SJSA1 (cell line): ENCODE measurements around the gene KCNJ6. TPM values are rescaled to one million over a fixed set of nuclear protein-coding genes. Genes with fewer than 3 reads are reported as not detected.
A peak's percentile ranks its signal among the peaks of the same experiment; 100 is the strongest.
"Not testable (repeated sequence)": the region's sequence is repeated elsewhere in the genome, so short reads cannot be mapped to it uniquely, and the experiment has no call there.

ENCODE experiments used
- DNase-seq, 2 experiments: peaks; one replicate each; pipeline ENCODE4 v3.0.0-alpha.2; 2015 to 2020; ENCODE audit warnings: low spot score in 2 of 2, low read depth in 1 of 2
- H3K27ac ChIP-seq: fragments of 250-450 bp; sonication (Bioruptor Pico); 2 replicates; pipeline ENCODE4 v1.5.1; 2020; ENCODE audit warnings: mild to moderate bottlenecking, moderate library complexity
- H3K27me3 ChIP-seq: fragments of 250-450 bp; sonication (Bioruptor Pico); replicated peaks from 2 replicates; pipeline ENCODE4 v1.5.1; 2020; ENCODE audit warnings: mild to moderate bottlenecking, moderate library complexity
- H3K36me3 ChIP-seq: fragments of 250-450 bp; sonication (Bioruptor Pico); 2 replicates; pipeline ENCODE4 v1.5.1; 2020; ENCODE audit warnings: mild to moderate bottlenecking
- H3K4me1 ChIP-seq: fragments of 250-450 bp; sonication (Bioruptor Pico); replicated peaks from 2 replicates; pipeline ENCODE4 v1.6.1; 2021; ENCODE audit warnings: mild to moderate bottlenecking
- H3K4me3 ChIP-seq: fragments of 250-450 bp; sonication (Bioruptor Pico); 2 replicates; pipeline ENCODE4 v1.5.1; 2020; ENCODE audit warnings: mild to moderate bottlenecking
- H3K9me3 ChIP-seq: fragments of 250-450 bp; sonication (Bioruptor Pico); replicated peaks from 2 replicates; pipeline ENCODE4 v1.5.1; 2020; ENCODE audit warnings: mild to moderate bottlenecking
- total RNA-seq: library from RNA; depleted of rRNA; stranded (reverse); fragments of >200 nt; shearing (Covaris generic); gene quantifications from 2 replicates; pipeline ENCODE4 v1.2.3, GENCODE V29; 2014

Gene KCNJ6
- total RNA-seq, 1 experiment from 2014 or later, result 0.24 TPM

DNA sequence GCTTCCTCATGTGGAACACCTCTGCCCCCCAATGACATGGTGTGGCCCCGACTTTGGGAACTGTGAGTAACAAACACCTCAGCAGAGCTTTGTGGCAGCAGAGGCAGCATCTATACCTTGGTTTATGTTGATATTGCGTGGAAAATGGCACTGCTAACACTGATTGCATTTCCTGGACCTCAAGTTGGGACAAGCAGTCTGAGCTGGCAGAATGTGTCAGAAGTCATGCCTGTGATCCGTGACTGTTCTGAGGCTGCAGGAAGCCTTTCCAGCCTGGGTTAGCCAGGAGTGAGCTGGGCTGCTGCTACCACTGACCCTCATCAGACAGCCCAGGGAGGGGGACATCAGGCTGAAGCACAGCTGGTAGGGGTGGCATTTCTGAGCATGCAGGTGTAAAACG lies 268.5 kb downstream of the KCNJ6 start:
- no peak for DNase-seq
- no peaks in the 10 kb centered on the region for H3K36me3 ChIP-seq
- H3K4me1 ChIP-seq, result no peaks in the 10 kb centered on the region
- no peak overlapping the region for H3K4me3 ChIP-seq
- H3K27ac ChIP-seq, result no peak overlapping the region
- H3K27me3 ChIP-seq, result peaks cover 10% of the 10 kb centered on the region; the same call in 1 of the 2 replicates
- no peaks in the 10 kb centered on the region for H3K9me3 ChIP-seq

- not testable (repeated sequence) for H3K4me1 ChIP-seq, H3K27ac ChIP-seq, H3K9me3 ChIP-seq, H3K27me3 ChIP-seq, H3K36me3 ChIP-seq, DNase-seq, H3K4me3 ChIP-seq
These were observed 269.5 kb downstream of the KCNJ6 start for GRCh38 chr21:37646761-37647160.

GRCh38 chr21:37645848-37646247 lies 270.4 kb downstream of the KCNJ6 start:
- Histone ChIP-seq H3K4me1 (peaks cover 6% of the 10 kb centered on the region), H3K27ac (no peak overlapping the region), H3K27me3 (no peaks in the 10 kb centered on the region), H3K9me3 (no peaks in the 10 kb centered on the region), H3K4me3 (no peak overlapping the region), H3K36me3 (no peaks in the 10 kb centered on the region)
- DNase-seq, result no peak

DNA sequence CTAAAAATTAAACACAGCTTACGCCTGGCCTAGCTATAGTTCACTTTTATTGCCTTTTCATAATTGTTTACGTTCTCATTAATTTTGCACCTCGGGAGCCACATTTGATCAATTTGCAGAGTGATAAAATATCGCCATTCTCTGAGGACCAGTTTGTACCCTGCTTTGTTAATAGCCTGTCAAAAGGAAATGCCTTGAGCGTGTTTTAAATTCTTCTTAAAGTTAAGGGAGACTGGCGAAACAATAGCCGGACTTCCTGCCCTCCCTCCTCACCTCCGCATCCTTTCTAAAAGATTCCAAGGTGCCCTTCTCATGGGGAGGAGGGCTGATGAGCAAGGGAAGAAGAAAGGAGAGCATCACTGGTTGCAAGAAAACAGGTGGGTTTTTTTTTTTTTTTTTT lies 271.6 kb downstream of the KCNJ6 start:
- Histone ChIP-seq H3K27me3 (no peaks in the 10 kb centered on the region), H3K27ac (no peak overlapping the region), H3K36me3 (no peaks in the 10 kb centered on the region), H3K4me1 (peaks cover 6% of the 10 kb centered on the region), H3K9me3 (no peaks in the 10 kb centered on the region), H3K4me3 (no peak overlapping the region)
- DNase-seq, result no peak

- not testable (repeated sequence) for DNase-seq, H3K9me3 ChIP-seq, H3K4me3 ChIP-seq, H3K27me3 ChIP-seq, H3K4me1 ChIP-seq, H3K27ac ChIP-seq, H3K36me3 ChIP-seq
These were observed 272.4 kb downstream of the KCNJ6 start for GRCh38 chr21:37643862-37644261.

DNA sequence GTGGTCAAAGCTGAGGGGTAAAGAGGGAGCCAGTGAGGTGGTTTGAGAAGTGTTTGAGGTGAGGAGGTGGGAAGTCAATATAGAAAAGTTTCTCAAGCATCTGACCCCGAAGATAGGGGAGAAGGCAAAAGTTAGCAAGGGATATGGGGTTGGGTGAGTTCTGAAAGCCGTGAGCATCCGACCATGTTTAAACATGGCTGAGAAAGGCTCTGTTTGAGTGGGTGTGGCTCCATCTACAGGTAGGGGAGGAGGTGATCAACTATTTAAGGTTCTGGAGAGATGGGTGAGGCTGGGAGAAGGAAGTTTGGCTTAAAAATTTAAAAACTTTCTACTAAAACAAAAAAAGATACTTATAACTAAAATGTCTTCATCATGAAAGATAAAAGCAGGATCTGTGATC lies 273.8 kb downstream of the KCNJ6 start:
- no peak overlapping the region for H3K27ac ChIP-seq
- H3K27me3 ChIP-seq, result no peaks in the 10 kb centered on the region
- peaks cover 6% of the 10 kb centered on the region for H3K4me1 ChIP-seq
- no peaks in the 10 kb centered on the region for H3K9me3 ChIP-seq
- H3K4me3 ChIP-seq, result no peak overlapping the region
- H3K36me3 ChIP-seq, result no peaks in the 10 kb centered on the region
- no peak for DNase-seq

DNA sequence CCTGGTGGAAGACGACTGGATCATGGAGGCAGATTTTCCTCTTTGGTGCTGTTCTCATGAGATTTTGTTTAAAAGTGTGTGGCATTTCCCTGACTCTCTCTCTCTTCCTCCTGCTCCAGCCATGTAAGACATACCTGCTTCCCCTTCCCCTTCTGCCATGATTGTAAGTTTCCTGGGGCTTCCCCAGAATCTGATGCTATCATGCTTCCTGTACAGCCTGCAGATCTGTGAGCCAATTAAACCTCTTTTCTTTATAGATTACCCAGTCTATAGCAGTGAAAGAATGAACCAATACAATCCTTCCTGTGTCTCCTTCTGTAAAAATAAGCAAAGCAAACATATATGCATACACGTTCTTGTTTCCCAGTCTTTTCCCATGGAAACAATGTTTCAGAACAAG lies 276.5 kb downstream of the KCNJ6 start:
- Histone ChIP-seq H3K27ac (no peak overlapping the region), H3K27me3 (no peaks in the 10 kb centered on the region), H3K4me3 (no peak overlapping the region), H3K36me3 (no peaks in the 10 kb centered on the region), H3K9me3 (no peaks in the 10 kb centered on the region), H3K4me1 (peaks cover 21% of the 10 kb centered on the region)
- DNase-seq, result no peak

DNA sequence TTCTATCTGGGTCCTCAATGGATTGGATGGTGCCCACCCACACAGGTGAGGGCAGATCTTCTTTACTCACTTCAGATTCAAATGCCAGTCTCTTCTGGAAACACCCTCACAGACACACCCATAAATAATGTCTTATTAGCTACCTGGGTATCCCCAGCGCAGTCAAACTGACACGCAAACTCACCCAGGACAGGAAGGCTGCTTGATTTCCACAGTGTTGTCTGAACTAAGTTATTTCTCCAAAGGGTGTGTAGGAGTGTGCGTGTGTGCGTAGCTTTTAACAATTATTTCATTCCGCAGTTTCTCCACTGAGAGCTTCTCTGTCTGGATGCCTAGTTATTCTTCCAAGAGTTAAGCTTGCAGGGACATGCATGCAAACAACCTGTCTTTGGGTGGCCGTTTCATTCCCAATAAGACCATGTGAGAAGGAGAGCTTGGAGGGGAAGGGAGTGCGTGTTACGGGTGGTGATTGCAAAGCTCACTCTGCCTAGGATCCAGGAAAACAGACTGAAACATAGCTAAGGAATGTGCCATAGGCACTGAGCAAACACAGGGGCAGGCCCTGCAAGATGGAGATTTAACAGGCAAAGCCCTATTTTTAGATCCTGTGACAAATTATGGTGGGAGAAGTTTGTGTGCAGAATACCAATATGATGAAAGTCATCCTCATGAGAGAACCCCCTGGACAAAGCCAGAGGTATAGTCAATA lies 280.0 kb downstream of the KCNJ6 start:
- no peak overlapping the region for H3K4me3 ChIP-seq
- H3K4me1 ChIP-seq, result peaks cover 15% of the 10 kb centered on the region
- peak; percentile 72 for DNase-seq
- no peaks in the 10 kb centered on the region for H3K36me3 ChIP-seq
- no peaks in the 10 kb centered on the region for H3K9me3 ChIP-seq
- peaks cover 3% of the 10 kb centered on the region; the same call in 1 of the 2 replicates for H3K27me3 ChIP-seq
- peak overlapping the region; percentile 49 for H3K27ac ChIP-seq

GRCh38 chr21:37631319-37632117 lies 284.7 kb downstream of the KCNJ6 start:
- DNase-seq, result no peak
- H3K27me3 ChIP-seq, result peaks cover 13% of the 10 kb centered on the region; the same call in 1 of the 2 replicates
- H3K4me1 ChIP-seq, result peaks cover 8% of the 10 kb centered on the region

DNA sequence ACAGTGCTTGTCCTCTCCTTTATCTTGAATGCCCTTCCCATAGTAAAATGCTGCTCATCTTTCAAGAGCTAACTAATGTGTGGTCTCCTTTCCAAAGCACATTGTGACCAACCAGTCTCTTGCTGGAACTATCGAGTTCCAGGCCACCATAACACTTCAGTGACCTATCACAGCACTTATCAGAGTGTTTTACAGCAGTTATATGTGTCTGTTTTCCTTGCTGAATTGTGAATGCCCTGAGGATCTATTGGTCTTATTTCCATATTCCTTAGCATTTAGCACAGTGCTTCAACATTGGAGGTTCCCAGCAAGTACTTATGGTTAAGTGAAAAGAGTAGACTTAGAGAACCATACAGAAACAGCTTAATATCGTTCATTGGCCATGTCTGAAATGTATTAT lies 285.4 kb downstream of the KCNJ6 start:
- Histone ChIP-seq H3K27ac (no peak overlapping the region), H3K4me1 (peaks cover 2% of the 10 kb centered on the region), H3K27me3 (peaks cover 13% of the 10 kb centered on the region; the same call in 1 of the 2 replicates), H3K9me3 (no peaks in the 10 kb centered on the region), H3K4me3 (no peak overlapping the region), H3K36me3 (no peaks in the 10 kb centered on the region)
- DNase-seq, result no peak

More at GRCh38 chr21:37631319-37632117, 284.7 kb downstream of the KCNJ6 start:
- Histone ChIP-seq H3K27ac (no peak overlapping the region), H3K36me3 (no peaks in the 10 kb centered on the region), H3K9me3 (no peaks in the 10 kb centered on the region), H3K4me3 (no peak overlapping the region)

DNA sequence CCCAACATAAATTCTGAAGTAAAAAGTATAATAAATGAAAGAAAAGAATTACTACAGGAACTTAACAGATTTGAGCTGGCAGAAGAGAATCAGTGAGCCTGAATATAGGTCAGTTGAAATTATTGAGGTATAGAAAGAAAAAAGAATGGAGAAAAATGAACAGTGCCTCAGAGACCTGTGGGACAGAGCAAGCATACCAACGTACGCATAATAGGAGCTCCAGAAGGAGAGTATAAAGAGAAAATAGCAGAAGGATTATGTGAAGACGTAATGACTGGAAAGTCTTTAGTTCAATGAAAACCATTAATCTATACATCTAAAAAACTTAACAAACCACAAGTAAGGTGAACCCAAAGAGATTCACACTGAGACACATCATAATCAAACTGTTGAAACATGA lies 287.9 kb downstream of the KCNJ6 start:
- H3K9me3 ChIP-seq, result no peaks in the 10 kb centered on the region
- no peaks in the 10 kb centered on the region for H3K4me1 ChIP-seq
- no peaks in the 10 kb centered on the region for H3K36me3 ChIP-seq
- no peak overlapping the region for H3K27ac ChIP-seq
- no peak for DNase-seq
- peaks cover 13% of the 10 kb centered on the region for H3K27me3 ChIP-seq
- no peak overlapping the region for H3K4me3 ChIP-seq

DNA sequence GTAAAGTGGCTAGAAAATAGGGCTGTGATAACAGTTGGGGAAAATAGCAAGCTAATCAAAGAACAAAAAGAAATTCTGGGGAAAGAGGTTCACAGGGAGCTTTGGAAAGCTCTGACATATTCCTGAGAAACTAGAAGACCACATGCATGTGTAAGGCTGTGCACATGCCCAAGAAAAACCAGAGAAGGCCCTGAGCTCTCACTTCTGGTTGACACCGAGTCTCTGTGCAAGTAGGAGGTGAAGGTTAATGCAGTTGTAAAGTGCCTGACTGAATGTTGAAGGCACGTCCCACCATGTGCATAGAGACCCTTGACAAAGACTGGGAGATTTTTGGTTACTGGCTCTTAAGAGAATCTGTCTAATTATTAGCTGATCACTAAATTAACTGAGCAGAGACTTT lies 288.7 kb downstream of the KCNJ6 start:
- peaks cover 13% of the 10 kb centered on the region for H3K27me3 ChIP-seq
- H3K36me3 ChIP-seq, result no peaks in the 10 kb centered on the region
- H3K27ac ChIP-seq, result no peak overlapping the region
- H3K4me3 ChIP-seq, result no peak overlapping the region
- no peaks in the 10 kb centered on the region for H3K4me1 ChIP-seq
- H3K9me3 ChIP-seq, result no peaks in the 10 kb centered on the region
- DNase-seq, result no peak

DNA sequence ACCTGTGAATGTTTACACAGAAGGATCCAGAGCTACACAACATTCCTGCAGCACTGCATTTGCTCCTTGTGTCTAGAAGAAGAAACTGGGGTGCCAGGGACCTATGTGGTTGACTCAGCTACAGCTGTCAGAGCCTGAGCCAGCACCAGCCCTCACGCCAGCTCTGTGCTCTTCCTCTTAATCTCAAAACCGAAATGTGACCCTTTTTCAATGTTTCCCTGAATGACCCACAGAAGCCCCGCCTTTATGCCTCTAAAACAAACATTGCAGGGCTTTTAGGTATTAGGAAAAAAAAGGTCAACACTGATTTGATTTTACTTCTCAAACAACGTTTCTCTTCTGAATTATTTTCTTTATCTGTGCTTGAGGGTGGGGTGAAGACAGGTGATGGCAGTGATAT lies 289.2 kb downstream of the KCNJ6 start:
- H3K27me3 ChIP-seq, result peaks cover 13% of the 10 kb centered on the region
- H3K36me3 ChIP-seq, result no peaks in the 10 kb centered on the region
- H3K9me3 ChIP-seq, result no peaks in the 10 kb centered on the region
- no peak for DNase-seq
- no peaks in the 10 kb centered on the region for H3K4me1 ChIP-seq
- no peak overlapping the region for H3K27ac ChIP-seq
- H3K4me3 ChIP-seq, result no peak overlapping the region

DNA sequence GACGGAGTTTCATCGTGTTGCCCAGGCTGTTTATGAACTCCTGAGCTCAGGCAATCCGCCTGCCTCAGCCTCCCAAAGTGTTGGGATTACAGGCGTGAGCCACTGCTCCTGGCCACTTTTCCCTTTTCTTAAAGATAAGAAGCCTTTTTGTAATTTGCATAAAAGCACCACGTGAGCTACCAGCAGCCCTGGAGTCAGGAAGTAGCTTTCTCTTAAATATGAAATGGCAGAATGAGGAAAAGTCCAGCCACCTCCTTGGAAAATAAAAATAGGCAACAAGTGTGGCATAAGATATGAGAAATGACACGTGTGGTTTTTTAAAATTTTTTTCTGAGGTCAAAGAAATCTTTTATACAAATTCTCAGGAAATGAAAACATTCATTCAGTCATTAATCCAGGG lies 289.9 kb downstream of the KCNJ6 start:
- no peak overlapping the region for H3K4me3 ChIP-seq
- no peak overlapping the region for H3K27ac ChIP-seq
- H3K27me3 ChIP-seq, result peaks cover 10% of the 10 kb centered on the region
- no peak for DNase-seq
- H3K9me3 ChIP-seq, result no peaks in the 10 kb centered on the region
- H3K4me1 ChIP-seq, result no peaks in the 10 kb centered on the region
- H3K36me3 ChIP-seq, result no peaks in the 10 kb centered on the region
